GM21717 (cell line): Measurements from ENCODE around the gene MIP.
"Not testable (repeated sequence)": the region's sequence is repeated elsewhere in the genome, so short reads cannot be mapped to it uniquely, and the experiment has no call there.

Source experiments
- ATAC-seq: cut with Tn5 transposase; IDR thresholded peaks from one replicate; pipeline ENCODE4 v1.9.1; 2021; ENCODE audit warnings: mild to moderate bottlenecking, moderate library complexity; ENCODE audit not compliant: unreplicated experiment

MIP gene

GRCh38 chr12:56454557-56454956, at the start of gene MIP:
MIP (minus strand) TSS chr12:56454657; CDS start chr12:56454613, 44 bp downstream.
- no peak for ATAC-seq

GRCh38 chr12:56499879-56500278, 45.4 kb upstream of the MIP start:
- ATAC-seq = not testable (repeated sequence)

- not testable (repeated sequence) for ATAC-seq
These were observed 45.0 kb upstream of the MIP start for GRCh38 chr12:56499452-56499851.

- not testable (repeated sequence) for ATAC-seq
These were observed 43.9 kb upstream of the MIP start for GRCh38 chr12:56498126-56498902.

GRCh38 chr12:56496704-56497103, 42.2 kb upstream of the MIP start:
- ATAC-seq = not testable (repeated sequence)

- not testable (repeated sequence) for ATAC-seq
These were observed 40.0 kb upstream of the MIP start for GRCh38 chr12:56494481-56494880.

- ATAC-seq = not testable (repeated sequence)
These were observed 39.6 kb upstream of the MIP start for GRCh38 chr12:56494106-56494415.

GRCh38 chr12:56493409-56494105, 39.1 kb upstream of the MIP start:
- ATAC-seq = not testable (repeated sequence)

GRCh38 chr12:56490360-56490759, 35.9 kb upstream of the MIP start:
- ATAC-seq = no peak

- ATAC-seq = peak; percentile 90
These were observed 33.8 kb upstream of the MIP start, which contains the start of gene GLS2 for GRCh38 chr12:56488041-56488955. GLS2 (minus strand) TSS chr12:56488161; CDS start chr12:56488118, 43 bp downstream.

GRCh38 chr12:56487448-56488040, 33.1 kb upstream of the MIP start:
- no peak for ATAC-seq

- no peak for ATAC-seq
These were observed 32.2 kb upstream of the MIP start for GRCh38 chr12:56486694-56487093.

- no peak for ATAC-seq
These were observed 30.1 kb upstream of the MIP start for GRCh38 chr12:56484566-56484965.

- no peak for ATAC-seq
These were observed 25.2 kb upstream of the MIP start for GRCh38 chr12:56479625-56480024.

- ATAC-seq = no peak
These were observed 23.2 kb upstream of the MIP start for GRCh38 chr12:56477521-56478225.

- no peak for ATAC-seq
These were observed 22.5 kb upstream of the MIP start for GRCh38 chr12:56476972-56477432.

- no peak for ATAC-seq
These were observed 21.7 kb upstream of the MIP start for GRCh38 chr12:56476143-56476542.

- ATAC-seq = no peak
These were observed 19.9 kb upstream of the MIP start for GRCh38 chr12:56474389-56474788.

- ATAC-seq = no peak
These were observed 14.8 kb upstream of the MIP start for GRCh38 chr12:56469007-56469930.
